GM12874 (cell line): ENCODE data around the gene SYNGR3.
A peak's percentile ranks its signal among the peaks of the same experiment; 100 is the strongest.

ENCODE experiments used
- CTCF ChIP-seq: IDR thresholded peaks from 2 replicates; pipeline ENCODE4 v1.5.1; 2011; ENCODE audit warnings: low read depth, mild to moderate bottlenecking, control low read depth, low read length, moderate library complexity; ENCODE audit not compliant: insufficient read depth

The SYNGR3 gene

DNA sequence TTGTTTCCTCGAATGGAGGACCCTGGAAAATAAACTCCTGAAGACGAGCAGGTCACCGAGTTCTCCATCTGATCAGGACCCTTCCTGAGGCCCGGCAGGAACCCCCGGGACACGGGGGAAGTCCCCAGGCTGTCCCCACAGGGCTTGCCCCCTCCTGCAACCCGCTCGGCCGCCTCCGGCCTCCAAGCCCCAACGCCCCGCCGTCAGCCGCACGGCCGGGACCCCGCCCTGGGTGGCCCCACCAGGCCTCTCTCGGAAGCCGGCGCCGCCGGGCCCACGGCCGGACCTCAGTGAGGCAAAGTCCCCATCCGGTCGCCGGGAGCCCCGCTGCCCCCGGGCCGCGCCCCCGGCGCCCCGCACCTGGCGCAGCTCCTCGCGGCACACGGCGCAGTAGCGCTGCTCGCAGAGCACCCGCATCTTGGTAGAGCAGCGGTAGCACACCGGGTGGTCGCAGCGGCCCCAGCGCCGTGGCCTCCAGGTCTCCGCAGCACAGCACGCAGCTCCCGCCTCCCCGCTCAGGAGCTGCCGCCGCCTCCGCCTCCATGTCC, 19.5 kb downstream of the SYNGR3 start:
- no peak for TF ChIP-seq CTCF

- TF ChIP-seq CTCF = no peak; the same call in 1 of the 2 replicates
Observed at GRCh38 chr16:2009791-2010510, 20.2 kb downstream of the SYNGR3 start, which contains the start of gene ZNF598. Gene ZNF598, minus strand, starts transcription at chr16:2009821.

DNA sequence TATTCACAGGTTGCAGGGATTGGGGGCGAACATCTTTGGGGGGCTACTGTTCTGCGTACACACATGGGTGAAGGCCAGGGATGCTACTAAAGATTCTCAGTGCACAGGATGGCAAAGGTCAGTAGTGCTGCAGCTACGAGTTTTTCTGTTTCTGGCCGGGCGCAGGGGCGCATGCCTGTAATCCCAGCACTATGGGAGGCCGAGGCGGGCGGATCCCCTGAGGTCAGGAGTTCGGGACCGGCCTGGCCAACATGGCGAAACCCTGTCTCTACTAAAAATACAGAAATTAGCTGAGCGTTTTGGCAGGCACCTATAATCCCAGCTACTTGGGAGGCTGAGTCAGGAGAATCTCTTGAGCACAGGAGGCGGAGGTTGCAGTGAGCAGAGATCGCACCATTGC, 23.8 kb downstream of the SYNGR3 start:
- TF ChIP-seq CTCF = no peak

- no peak for TF ChIP-seq CTCF
Observed at GRCh38 chr16:2015117-2015946, 25.6 kb downstream of the SYNGR3 start.

DNA sequence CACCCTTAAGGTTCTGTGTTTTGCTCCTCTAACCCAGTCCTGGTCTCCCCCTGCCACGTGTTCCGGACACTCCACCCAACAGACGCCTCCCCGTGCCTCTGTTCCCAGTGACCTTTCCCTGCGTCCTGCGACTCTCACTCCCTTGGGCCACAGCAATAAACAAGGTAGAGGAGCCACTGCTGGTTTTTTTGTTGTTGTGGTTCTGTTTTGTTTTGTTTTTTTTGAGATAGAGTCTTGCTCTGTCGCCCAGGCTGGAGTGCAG, 26.1 kb downstream of the SYNGR3 start:
- TF ChIP-seq CTCF = no peak

DNA sequence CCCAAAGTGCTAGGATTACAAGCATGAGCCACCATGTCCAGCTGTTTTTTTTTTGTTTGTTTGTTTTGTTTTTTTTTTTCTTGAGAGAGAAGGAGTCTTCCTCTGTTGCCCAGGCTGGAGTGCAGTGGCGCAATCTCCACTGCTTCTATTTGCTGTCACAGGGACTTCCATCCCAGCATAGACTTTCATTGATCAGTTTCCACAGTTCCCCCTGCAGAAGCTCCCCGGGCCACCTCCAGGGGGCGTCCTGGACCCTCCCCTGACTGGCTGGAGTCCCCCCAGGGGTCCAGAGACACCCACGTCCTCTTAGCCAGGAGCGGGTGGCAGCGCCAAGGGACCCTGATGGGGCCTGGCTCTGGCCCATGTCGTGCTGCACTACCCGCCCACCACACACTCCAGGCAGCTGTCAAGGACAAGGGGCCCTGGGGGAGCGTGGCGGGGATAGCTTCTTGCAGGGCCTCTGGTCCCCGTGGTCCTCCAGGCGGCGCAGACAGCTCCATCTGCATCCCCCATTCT, 26.7 kb downstream of the SYNGR3 start:
- TF ChIP-seq CTCF = peak; percentile 64

GRCh38 chr16:2019518-2019920, 29.7 kb downstream of the SYNGR3 start, which contains the start of gene NPW:
Gene NPW, plus strand, starts transcription at chr16:2019785.
- TF ChIP-seq CTCF = no peak
